Bone marrow (tissue), 2 donors: ENCODE data around the gene CDH24.

Experiments used
- DNase-seq, 2 donors: peaks; one replicate each; lab custom pipeline; 2025; lab: John Stamatoyannopoulos, UW

Gene CDH24

DNA sequence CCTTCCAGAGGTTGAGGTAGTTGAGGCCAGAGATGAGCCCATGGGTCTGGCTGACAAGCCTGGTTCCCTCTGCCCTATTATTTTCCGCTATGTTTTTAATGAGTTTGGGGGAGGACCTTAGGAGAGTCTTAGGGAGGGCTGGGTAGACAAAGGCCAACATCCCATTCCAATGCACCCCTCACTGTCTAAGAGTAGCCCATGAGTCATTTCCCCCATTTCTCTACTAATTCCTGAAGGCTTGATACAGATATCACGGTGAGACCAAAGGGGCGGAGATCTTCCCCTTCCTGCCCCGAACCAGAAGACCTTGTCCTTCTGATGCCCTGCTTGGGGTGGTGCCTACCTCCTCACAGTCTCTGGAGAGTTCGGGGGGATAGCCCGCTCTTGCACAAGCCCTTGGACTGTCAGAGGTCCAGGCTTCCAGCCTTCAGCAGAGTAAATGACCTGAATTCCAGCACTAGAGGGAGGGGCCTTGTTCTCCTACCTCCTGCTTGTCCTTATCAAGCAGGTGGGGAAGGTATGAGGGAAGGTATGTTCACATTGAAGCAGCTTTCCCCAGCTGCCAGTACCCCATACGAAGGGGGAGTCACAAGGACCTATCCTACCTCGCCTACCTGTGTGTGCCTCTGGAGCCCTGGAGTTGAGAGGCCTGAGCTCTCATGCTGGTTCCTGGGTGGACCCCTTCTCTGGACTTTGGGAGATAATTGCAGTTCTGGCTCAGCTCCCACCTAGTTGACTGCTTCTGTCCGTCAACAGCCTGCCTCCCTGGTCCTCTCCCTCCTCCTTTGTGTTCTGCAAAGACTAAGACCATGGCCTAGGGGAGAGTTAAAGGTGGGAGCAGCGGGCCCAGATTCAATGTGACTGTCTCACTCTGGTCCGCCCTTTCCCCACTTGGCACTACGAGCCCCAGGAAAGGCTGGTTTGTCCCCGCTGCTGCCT lies 11.6 kb downstream of the CDH24 start:
- no peak for DNase-seq

GRCh38 chr14:23044840-23045239 lies 12.5 kb downstream of the CDH24 start:
- no peak for DNase-seq

DNA sequence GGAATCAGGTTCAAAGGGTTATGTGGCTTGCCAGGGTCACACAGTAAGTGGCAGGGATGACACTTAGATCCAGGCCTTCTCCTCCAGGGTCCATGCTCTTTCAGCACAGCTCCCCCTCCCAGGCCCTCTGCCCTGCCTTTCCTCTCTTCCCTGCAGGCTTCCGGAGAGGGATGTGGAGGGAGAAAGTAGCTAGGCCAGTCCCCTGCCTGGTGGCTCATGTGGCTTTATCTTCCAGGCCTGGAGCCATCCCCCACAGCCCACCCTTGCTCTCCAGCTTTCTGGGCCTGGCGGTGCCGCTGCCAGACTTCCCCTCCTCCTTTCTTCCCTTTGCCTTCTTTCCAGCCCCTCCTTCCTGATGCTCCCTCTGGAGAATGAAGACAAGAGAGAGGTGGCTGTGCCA lies 13.6 kb downstream of the CDH24 start:
- DNase-seq, result no peak

DNA sequence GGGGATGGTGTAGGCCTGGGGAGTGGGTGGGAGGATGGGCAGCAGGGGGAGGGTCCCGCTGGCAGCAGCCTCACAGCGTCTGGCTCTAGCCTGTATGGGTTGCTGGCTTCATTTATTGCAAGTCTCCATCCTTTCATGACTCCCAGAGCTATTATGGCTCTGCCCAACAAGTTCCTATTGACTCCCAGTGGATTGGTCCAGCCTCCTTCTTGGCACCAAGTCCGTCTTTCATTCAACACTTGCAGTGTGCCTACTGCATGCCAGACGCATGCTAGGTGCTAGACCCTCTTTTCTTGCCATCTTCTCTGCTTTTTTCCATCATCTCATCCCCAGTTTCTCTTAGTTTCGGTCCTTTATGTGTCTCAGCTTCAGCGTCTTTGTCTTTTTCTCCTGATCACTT lies 14.2 kb downstream of the CDH24 start:
- no peak for DNase-seq

DNA sequence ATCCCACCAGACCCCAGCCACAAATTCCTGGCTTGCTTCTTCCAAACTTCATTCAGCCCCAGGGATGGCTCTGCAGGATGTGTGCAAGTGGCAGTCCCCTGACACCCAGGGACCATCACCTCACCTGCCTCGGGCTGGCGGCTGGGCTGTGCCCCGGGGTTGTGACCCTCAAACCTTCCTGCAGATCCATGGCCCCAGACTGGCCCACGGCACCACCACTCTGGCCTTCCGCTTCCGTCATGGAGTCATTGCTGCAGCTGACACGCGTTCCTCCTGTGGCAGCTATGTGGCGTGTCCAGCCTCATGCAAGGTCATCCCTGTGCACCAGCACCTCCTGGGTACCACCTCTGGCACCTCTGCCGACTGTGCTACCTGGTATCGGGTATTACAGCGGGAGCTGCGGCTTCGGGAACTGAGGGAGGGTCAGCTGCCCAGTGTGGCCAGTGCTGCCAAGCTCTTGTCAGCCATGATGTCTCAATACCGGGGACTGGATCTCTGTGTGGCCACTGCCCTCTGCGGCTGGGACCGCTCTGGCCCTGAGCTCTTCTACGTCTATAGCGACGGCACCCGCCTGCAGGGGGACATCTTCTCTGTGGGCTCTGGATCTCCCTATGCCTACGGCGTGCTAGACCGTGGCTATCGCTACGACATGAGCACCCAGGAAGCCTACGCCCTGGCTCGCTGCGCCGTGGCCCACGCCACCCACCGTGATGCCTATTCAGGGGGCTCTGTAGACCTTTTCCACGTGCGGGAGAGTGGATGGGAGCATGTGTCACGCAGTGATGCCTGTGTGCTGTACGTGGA lies 15.0 kb downstream of the CDH24 start, which contains the start of gene PSMB11:
PSMB11 (plus strand) TSS at position 51 of the 804 bp plus-strand sequence; CDS start at position 65, 14 bp downstream.
- no peak for DNase-seq

- DNase-seq, result no peak
Observed at GRCh38 chr14:23041729-23042128, 15.6 kb downstream of the CDH24 start.

DNA sequence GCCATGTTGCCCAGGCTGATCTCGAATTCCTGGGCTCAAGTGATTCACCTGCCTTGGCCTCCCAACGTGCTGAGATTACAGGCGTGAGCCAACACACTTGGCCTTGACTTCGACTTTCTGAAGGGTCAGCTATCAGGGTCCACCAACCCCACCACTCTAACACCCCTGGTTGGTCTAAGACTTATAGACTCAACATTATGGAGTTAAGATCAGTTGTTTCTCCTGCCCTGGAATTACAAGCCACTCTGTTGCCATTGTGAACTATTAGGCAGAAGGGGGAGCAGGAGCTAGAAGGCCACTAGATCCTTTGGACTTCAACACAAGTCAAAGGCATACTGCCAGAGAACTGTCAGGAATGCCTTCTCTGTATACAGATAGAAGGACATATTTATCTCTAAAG lies 17.2 kb downstream of the CDH24 start:
- no peak for DNase-seq

DNA sequence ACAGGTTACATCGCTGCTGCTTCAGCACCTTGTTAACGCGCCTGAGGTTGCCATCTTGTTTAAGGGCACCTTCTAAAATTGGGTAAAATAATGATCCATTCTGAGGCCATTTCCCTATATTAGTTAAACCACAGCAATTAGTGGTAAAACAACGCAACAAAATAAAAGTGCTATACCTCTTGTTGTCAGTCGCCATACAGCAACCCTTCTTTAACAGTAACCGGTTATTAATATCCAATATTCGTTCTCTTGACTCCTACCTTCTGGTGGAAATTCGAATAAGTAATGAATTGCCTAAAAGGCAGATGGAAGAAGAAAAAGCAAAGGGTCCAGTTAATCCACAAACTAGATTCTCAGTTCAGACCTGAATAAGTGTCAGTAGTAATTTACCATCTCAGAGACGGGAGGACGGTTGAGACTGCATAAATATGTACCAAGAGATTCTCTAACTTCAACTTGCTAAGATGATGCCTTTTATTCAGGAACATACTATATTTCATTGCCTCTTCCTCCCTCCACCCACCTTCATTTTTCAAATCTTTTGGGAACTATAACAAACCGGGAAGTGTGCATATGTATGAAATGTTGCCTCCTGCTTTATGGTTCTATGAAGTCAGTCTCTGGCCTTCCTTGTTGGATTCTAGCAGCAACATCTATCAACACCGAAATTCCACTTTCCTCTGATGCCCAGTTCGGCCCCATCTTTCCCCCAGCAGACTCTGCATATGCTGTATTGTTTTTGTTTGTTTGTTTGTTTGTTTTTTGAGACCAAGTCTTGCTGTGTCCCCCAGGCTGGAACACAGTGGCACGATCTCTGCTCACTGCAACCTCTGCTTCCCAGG lies 21.8 kb downstream of the CDH24 start:
- DNase-seq, result no peak

DNA sequence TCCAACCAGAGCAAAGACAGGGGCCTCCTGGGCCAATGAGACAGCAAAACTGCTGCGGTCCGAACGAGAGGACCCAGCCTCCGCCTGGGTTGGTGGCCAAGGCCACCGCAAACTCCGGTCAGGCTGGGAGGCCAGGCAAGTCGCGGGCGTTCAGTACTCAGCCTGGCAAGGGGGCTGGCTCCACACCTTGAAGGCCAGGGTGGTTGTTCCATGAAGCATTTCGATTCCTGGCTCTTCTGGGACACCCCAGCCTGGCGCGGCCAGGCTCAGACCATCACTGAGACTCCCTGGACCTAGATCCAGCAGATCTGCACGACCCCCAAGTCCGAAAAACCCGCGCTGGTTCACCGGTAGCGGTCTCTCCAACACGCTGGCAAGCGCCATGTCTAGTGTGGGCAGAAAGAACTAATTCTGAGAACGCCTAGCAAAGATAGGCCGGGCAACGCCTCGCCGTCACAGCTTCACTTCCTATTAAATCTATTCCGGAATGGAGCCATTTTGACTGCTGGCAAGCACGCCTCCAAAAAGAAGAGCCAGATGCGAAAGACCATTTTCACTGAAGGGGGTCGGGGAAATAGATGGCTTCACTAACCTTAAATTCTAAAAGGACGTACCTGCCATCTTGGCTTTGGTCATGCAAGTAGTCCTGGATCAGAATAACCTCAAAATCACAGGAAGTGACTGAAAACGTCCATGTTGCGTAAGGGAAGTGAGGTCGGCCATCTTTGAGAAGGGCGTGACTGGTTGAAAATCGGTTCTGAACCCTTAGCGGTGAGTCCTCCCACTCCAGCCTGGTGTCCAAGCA lies 22.6 kb downstream of the CDH24 start, which contains the start of gene PSMB5:
PSMB5 (minus strand) TSS at position 403 of the 805 bp plus-strand sequence; CDS start at position 384, 19 bp downstream.
- no peak for DNase-seq

- no peak for DNase-seq
Observed at GRCh38 chr14:23033801-23034497, 23.4 kb downstream of the CDH24 start.

DNA sequence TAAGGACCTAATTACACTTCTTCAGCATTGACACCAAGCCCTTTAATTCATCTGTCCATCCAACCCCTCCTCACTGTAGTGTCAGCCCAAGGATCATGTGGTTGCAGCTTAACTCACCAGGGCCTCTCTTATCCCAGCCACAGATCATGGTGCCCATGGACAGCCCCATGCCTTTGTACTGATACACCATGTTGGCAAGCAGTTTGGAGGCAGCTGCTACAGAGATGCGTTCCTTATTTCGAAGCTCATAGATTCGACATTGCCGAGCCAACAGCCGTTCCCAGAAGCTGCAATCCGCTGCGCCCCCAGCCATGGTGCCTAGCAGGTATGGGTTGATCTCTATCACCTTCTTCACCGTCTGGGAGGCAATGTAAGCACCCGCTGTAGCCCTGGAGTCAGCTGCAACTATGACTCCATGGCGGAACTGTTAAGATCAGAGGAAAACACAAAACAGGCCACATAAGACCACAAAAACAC lies 24.0 kb downstream of the CDH24 start:
- DNase-seq, result no peak

GRCh38 chr14:23030936-23031335 lies 26.4 kb downstream of the CDH24 start:
- DNase-seq, result no peak

- no peak for DNase-seq
Observed at GRCh38 chr14:23028799-23029198, 28.5 kb downstream of the CDH24 start.

DNA sequence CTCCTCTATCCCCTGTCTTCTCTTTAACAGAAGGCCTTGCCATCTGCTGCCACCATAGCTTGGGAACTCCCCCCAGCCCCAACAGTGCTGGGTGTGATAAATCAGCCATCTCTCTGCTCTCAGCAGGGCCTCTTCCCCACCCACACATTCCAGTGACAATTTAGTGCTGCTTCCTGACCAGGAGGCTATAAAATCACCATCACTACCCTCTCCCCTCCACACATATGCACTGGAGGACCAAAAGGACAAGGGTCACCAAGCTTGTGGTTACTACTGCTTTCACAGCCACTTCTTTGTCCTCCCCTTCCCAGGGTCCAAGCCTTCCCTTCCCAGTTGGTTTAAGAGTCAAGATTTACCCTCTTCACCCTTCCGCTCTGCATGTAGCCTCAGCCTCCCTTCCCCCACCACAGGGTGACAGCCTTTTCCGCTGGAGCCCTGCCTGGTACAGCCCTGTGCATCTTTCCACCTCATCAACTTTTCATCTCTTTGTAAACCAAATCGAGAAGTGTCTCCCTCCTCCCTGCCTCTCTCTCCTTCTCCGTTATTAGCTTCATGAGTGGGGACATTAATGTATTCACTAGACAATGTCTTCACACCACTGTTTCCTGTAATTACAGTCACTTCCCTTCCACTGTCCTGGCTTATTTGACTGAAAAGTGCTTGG lies 32.0 kb downstream of the CDH24 start:
- DNase-seq, result no peak

DNA sequence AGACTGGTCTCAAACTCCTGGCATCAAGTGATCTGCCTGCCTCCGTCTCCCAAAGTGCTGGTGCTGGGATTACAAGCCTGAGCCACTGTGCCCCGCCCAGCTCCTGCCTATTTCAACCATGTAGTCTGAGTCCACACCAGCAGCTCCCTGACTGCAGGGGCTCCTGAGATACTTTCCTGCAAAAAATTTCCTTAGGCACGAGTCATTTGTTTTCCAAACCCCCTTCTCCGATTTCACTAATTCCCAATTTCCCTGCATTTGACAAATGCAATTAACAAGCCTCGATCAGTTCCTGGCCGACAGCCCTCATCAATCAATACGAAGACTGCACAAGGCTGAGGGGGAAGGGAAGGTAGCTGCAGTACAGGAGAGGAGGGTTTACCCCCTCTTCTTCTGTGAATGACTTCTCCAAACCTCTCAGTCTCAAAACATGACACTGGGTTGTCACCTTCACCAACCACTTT lies 32.7 kb downstream of the CDH24 start:
- DNase-seq, result no peak

- no peak for DNase-seq
Observed at GRCh38 chr14:23023795-23024152, 33.5 kb downstream of the CDH24 start.

GRCh38 chr14:23023022-23023794 lies 34.1 kb downstream of the CDH24 start:
- no peak for DNase-seq

GRCh38 chr14:23021889-23022442 lies 35.4 kb downstream of the CDH24 start:
- no peak for DNase-seq

DNA sequence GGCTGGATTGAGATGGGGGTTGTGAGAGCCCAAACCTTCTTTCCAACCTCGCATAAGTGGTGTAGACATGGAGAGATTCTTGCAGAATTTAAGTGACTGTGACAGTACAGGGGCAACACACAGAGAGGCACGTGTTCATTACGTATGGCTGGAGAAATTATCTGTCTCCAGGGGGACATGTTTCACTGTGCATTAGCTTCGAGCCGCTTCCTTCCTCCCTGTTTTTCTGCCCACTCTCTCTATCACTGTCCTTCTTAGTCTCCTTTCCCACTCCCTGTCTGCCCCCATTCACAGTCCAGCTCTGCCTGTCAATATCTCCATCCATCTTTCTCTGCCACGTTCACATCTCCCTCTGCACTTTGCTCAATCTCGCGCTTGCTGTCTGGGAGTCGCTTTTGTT lies 35.9 kb downstream of the CDH24 start:
- no peak for DNase-seq
